Activated naive CD4-positive, alpha-beta T cell treated with anti-CD3 and anti-CD28 coated beads for 36 hours (primary cell): ENCODE measurements around the gene PSMA6. TPM values are rescaled to one million over a fixed set of nuclear protein-coding genes. Genes with fewer than 3 reads are reported as not detected.
A peak's percentile ranks its signal among the peaks of the same experiment; 100 is the strongest.
"Not testable (repeated sequence)": the region's sequence is repeated elsewhere in the genome, so short reads cannot be mapped to it uniquely, and the experiment has no call there.

ENCODE experiments used
- CTCF ChIA-PET: fragments of 350-600 bp; sonication (Branson Sonifier 250); formaldehyde crosslinking; loops from one replicate; lab custom pipeline; 2021; ENCODE audit warnings: antibody characterized with exemption; lab: Charles Lee
- DNase-seq: peaks from one replicate; pipeline ENCODE4 v3.0.0-alpha.2; 2020
- H3K27ac Mint-ChIP-seq: one replicate; pipeline ENCODE4 v1.8.0; 2021; ENCODE audit warnings: mild to moderate bottlenecking, mixed read lengths
- H3K27me3 Mint-ChIP-seq: one replicate; pipeline ENCODE4 v1.8.0; 2021; ENCODE audit warnings: low read depth, mixed read lengths
- H3K36me3 Mint-ChIP-seq: one replicate; pipeline ENCODE4 v1.8.0; 2021; ENCODE audit warnings: low read depth, mixed read lengths
- H3K4me1 Mint-ChIP-seq: one replicate; pipeline ENCODE4 v1.8.0; 2021; ENCODE audit warnings: low read depth, mixed read lengths
- H3K4me3 Mint-ChIP-seq: one replicate; pipeline ENCODE4 v1.8.0; 2021; ENCODE audit warnings: mild to moderate bottlenecking, moderate library complexity, mixed read lengths
- H3K9me3 Mint-ChIP-seq: one replicate; pipeline ENCODE4 v1.8.0; 2021; ENCODE audit warnings: mixed read lengths
- intact Hi-C: fragments of 100-400 bp; cut with micrococcal nuclease; formaldehyde crosslinking; loops from one replicate; pipeline ENCODE4 v1.15.1; 2023
- total RNA-seq, 2 experiments: library from RNA; stranded (reverse); gene quantifications; one replicate each; pipeline ENCODE4 v1.2.3, GENCODE V29; 2021

The PSMA6 gene
- total RNA-seq, 2 experiments from 2014 or later, result 433 to 437 TPM

- H3K36me3 Mint-ChIP-seq, result no peaks in the 10 kb centered on the region
- no peaks in the 10 kb centered on the region for H3K9me3 Mint-ChIP-seq
- H3K27me3 Mint-ChIP-seq, result no peaks in the 10 kb centered on the region
- no peak for DNase-seq
- no peaks in the 10 kb centered on the region for H3K4me1 Mint-ChIP-seq
- H3K27ac Mint-ChIP-seq, result no peak overlapping the region
- no peak overlapping the region for H3K4me3 Mint-ChIP-seq
- intact Hi-C loops, result no loop called here
- CTCF ChIA-PET, result no interaction called here
Measured at GRCh38 chr14:35326375-35326774, 34.2 kb downstream of the PSMA6 start.

GRCh38 chr14:35331605-35332516 is 39.7 kb downstream of the PSMA6 start:
- H3K4me1 Mint-ChIP-seq, result peaks cover 32% of the 10 kb centered on the region
- CTCF ChIA-PET, result interaction anchor here (0.6 to 1.9 kb wide), 5 partner anchors 10 to 84 kb away, joined by 3 to 10 read pairs (median 4); no protein-coding TSS in a partner anchor
- intact Hi-C loops, result no loop called here

GRCh38 chr14:35332517-35333263 is 40.5 kb downstream of the PSMA6 start:
- CTCF ChIA-PET, result interaction anchor here (0.6 to 2.7 kb wide), 14 partner anchors 9 to 103 kb away, joined by 3 to 11 read pairs (median 4); partner anchors contain the start of gene NFKBIA
- intact Hi-C loops, result loop anchor here (1.0 kb wide), 13 partner anchors 17 to 489 kb away; partner anchors contain the start of genes NFKBIA, PRORP, PSMA6 and RALGAPA1

More at GRCh38 chr14:35331605-35332516, 39.7 kb downstream of the PSMA6 start:
- no peaks in the 10 kb centered on the region for H3K36me3 Mint-ChIP-seq
- H3K27ac Mint-ChIP-seq, result peak overlapping the region; percentile 94
- no peaks in the 10 kb centered on the region for H3K9me3 Mint-ChIP-seq
- H3K27me3 Mint-ChIP-seq, result no peaks in the 10 kb centered on the region
- DNase-seq, result no peak
- H3K4me3 Mint-ChIP-seq, result no peak overlapping the region

GRCh38 chr14:35333264-35333730 is 41.1 kb downstream of the PSMA6 start:
- Mint-ChIP-seq H3K36me3 (no peaks in the 10 kb centered on the region), H3K4me1 (peaks cover 32% of the 10 kb centered on the region), H3K27ac (peak overlapping the region; percentile 94), H3K27me3 (no peaks in the 10 kb centered on the region), H3K4me3 (peak overlapping the region; percentile 37), H3K9me3 (no peaks in the 10 kb centered on the region)
- CTCF ChIA-PET, result interaction anchor here (0.6 to 2.7 kb wide), 12 partner anchors 13 to 103 kb away, joined by 3 to 11 read pairs (median 4); partner anchors contain the start of gene NFKBIA
- peak; percentile 60 for DNase-seq
- intact Hi-C loops, result loop anchor here (1.0 kb wide), 13 partner anchors 18 to 490 kb away; partner anchors contain the start of genes NFKBIA, PRORP, PSMA6 and RALGAPA1

More at GRCh38 chr14:35332517-35333263, 40.5 kb downstream of the PSMA6 start:
- Mint-ChIP-seq H3K27me3 (no peaks in the 10 kb centered on the region), H3K27ac (peak overlapping the region; percentile 94), H3K9me3 (no peaks in the 10 kb centered on the region), H3K4me3 (peak overlapping the region; percentile 37), H3K36me3 (no peaks in the 10 kb centered on the region), H3K4me1 (peaks cover 32% of the 10 kb centered on the region)
- DNase-seq, result peak; percentile 89

GRCh38 chr14:35333797-35334743 is 41.9 kb downstream of the PSMA6 start:
- Mint-ChIP-seq H3K4me3 (peak overlapping the region; percentile 37), H3K27me3 (no peaks in the 10 kb centered on the region), H3K36me3 (no peaks in the 10 kb centered on the region), H3K4me1 (peaks cover 32% of the 10 kb centered on the region), H3K9me3 (no peaks in the 10 kb centered on the region), H3K27ac (peak overlapping the region; percentile 94)
- intact Hi-C loops, result loop anchor here (1.0 kb wide), 13 partner anchors 19 to 491 kb away; partner anchors contain the start of genes NFKBIA, PRORP, PSMA6 and RALGAPA1
- DNase-seq, result peak; percentile 57
- CTCF ChIA-PET, result interaction anchor here (0.6 to 2.7 kb wide), 10 partner anchors 14 to 356 kb away, joined by 3 to 11 read pairs (median 4); partner anchors contain the start of gene NFKBIA

GRCh38 chr14:35335388-35336092 is 43.4 kb downstream of the PSMA6 start:
- no peaks in the 10 kb centered on the region for H3K9me3 Mint-ChIP-seq
- intact Hi-C loops, result no loop called here
- no peaks in the 10 kb centered on the region for H3K27me3 Mint-ChIP-seq
- no peak overlapping the region for H3K27ac Mint-ChIP-seq
- CTCF ChIA-PET, result interaction anchor here (0.5 to 0.7 kb wide), 3 partner anchors 23 to 187 kb away, joined by 3 to 4 read pairs (median 4); no protein-coding TSS in a partner anchor
- peaks cover 39% of the 10 kb centered on the region for H3K4me1 Mint-ChIP-seq
- H3K36me3 Mint-ChIP-seq, result no peaks in the 10 kb centered on the region
- DNase-seq, result no peak
- H3K4me3 Mint-ChIP-seq, result no peak overlapping the region

GRCh38 chr14:35336171-35336493 is 44.0 kb downstream of the PSMA6 start:
- H3K9me3 Mint-ChIP-seq, DNase-seq, H3K27ac Mint-ChIP-seq, H3K36me3 Mint-ChIP-seq, H3K27me3 Mint-ChIP-seq, H3K4me3 Mint-ChIP-seq, intact Hi-C loops: not testable (repeated sequence)
- peaks cover 40% of the 10 kb centered on the region for H3K4me1 Mint-ChIP-seq
- CTCF ChIA-PET, result interaction anchor here (0.5 kb wide), 1 partner anchor 103 kb away, joined by 4 read pairs; no protein-coding TSS in a partner anchor

- Mint-ChIP-seq H3K36me3 (no peaks in the 10 kb centered on the region), H3K27ac (no peak overlapping the region), H3K27me3 (no peaks in the 10 kb centered on the region), H3K4me3 (no peak overlapping the region), H3K4me1 (peaks cover 44% of the 10 kb centered on the region), H3K9me3 (no peaks in the 10 kb centered on the region)
- DNase-seq, result no peak
- CTCF ChIA-PET, result interaction anchor here (0.5 kb wide), 1 partner anchor 102 kb away, joined by 4 read pairs; no protein-coding TSS in a partner anchor
- intact Hi-C loops, result no loop called here
Measured at GRCh38 chr14:35336494-35337268, 44.5 kb downstream of the PSMA6 start.

GRCh38 chr14:35337269-35338255 is 45.4 kb downstream of the PSMA6 start:
- CTCF ChIA-PET, result no interaction called here
- no peak for DNase-seq
- Mint-ChIP-seq H3K27me3 (no peaks in the 10 kb centered on the region), H3K9me3 (no peaks in the 10 kb centered on the region), H3K4me3 (no peak overlapping the region), H3K36me3 (no peaks in the 10 kb centered on the region), H3K4me1 (peaks cover 35% of the 10 kb centered on the region), H3K27ac (no peak overlapping the region)
- intact Hi-C loops, result no loop called here
